Activated T-helper 2 cell treated with anti-CD3 and anti-CD28 coated beads, Interferon-gamma antibody, Interleukin-2, Interleukin-4, amounts not matched to agents 10 μg/mL and 5 μg/mL and 100 μg/mL, durations not matched to agents 14 hours and 24 hours and 36 hours (primary cell): ENCODE data around the gene MPO. TPM values are rescaled to one million over a fixed set of nuclear protein-coding genes. Genes with fewer than 3 reads are reported as not detected.

Source experiments
- DNase-seq: peaks from one replicate; pipeline ENCODE4 v3.0.0; 2021; ENCODE audit warnings: low spot score
- H3K27ac Mint-ChIP-seq: one replicate; pipeline ENCODE4 v1.8.0; 2021; ENCODE audit warnings: mixed read lengths
- H3K27me3 Mint-ChIP-seq: one replicate; pipeline ENCODE4 v1.8.0; 2021; ENCODE audit warnings: low read depth, mixed read lengths
- H3K36me3 Mint-ChIP-seq: one replicate; pipeline ENCODE4 v1.8.0; 2021; ENCODE audit warnings: low read depth, mixed read lengths
- H3K4me1 Mint-ChIP-seq: one replicate; pipeline ENCODE4 v1.8.0; 2021; ENCODE audit warnings: low read depth, mixed read lengths
- H3K4me3 Mint-ChIP-seq: one replicate; pipeline ENCODE4 v1.8.0; 2021; ENCODE audit warnings: low read depth, mild to moderate bottlenecking, moderate library complexity, mixed read lengths
- H3K9me3 Mint-ChIP-seq: one replicate; pipeline ENCODE4 v1.8.0; 2021; ENCODE audit warnings: mixed read lengths
- intact Hi-C: fragments of 100-400 bp; cut with micrococcal nuclease; formaldehyde crosslinking; loops from one replicate; pipeline ENCODE4 v1.15.1; 2023
- total RNA-seq: library from RNA; stranded (reverse); gene quantifications from 2 replicates; pipeline ENCODE4 v1.2.3, GENCODE V29; 2022

Gene MPO
- total RNA-seq, 1 donor from 2014 or later: not detected

- H3K9me3 Mint-ChIP-seq: no peaks in the 10 kb centered on the region
- DNase-seq: no peak
- no peak overlapping the region for H3K27ac Mint-ChIP-seq
- peaks cover 42% of the 10 kb centered on the region for H3K27me3 Mint-ChIP-seq
- intact Hi-C loops: no loop called here
- peaks cover 10% of the 10 kb centered on the region for H3K4me1 Mint-ChIP-seq
- H3K36me3 Mint-ChIP-seq: no peaks in the 10 kb centered on the region
- no peak overlapping the region for H3K4me3 Mint-ChIP-seq
Measured at GRCh38 chr17:58234512-58234911, 46.2 kb downstream of the MPO start.

- H3K9me3 Mint-ChIP-seq: no peaks in the 10 kb centered on the region
- no peak overlapping the region for H3K27ac Mint-ChIP-seq
- intact Hi-C loops: no loop called here
- H3K36me3 Mint-ChIP-seq: no peaks in the 10 kb centered on the region
- DNase-seq: no peak
- H3K4me3 Mint-ChIP-seq: no peak overlapping the region
- H3K27me3 Mint-ChIP-seq: peaks cover 42% of the 10 kb centered on the region
- peaks cover 10% of the 10 kb centered on the region for H3K4me1 Mint-ChIP-seq
Measured at GRCh38 chr17:58233543-58233942, 47.2 kb downstream of the MPO start.

GRCh38 chr17:58232707-58233156, 48.0 kb downstream of the MPO start:
- H3K27me3 Mint-ChIP-seq: peaks cover 46% of the 10 kb centered on the region
- intact Hi-C loops: no loop called here
- peaks cover 10% of the 10 kb centered on the region for H3K4me1 Mint-ChIP-seq
- DNase-seq: no peak
- H3K36me3 Mint-ChIP-seq: no peaks in the 10 kb centered on the region
- H3K9me3 Mint-ChIP-seq: no peaks in the 10 kb centered on the region
- H3K27ac Mint-ChIP-seq: no peak overlapping the region
- no peak overlapping the region for H3K4me3 Mint-ChIP-seq

GRCh38 chr17:58231641-58232040, 49.1 kb downstream of the MPO start:
- Mint-ChIP-seq H3K4me1 (peaks cover 10% of the 10 kb centered on the region), H3K4me3 (no peak overlapping the region)
- intact Hi-C loops: no loop called here

GRCh38 chr17:58229881-58230280, 50.9 kb downstream of the MPO start:
- Mint-ChIP-seq H3K9me3 (no peaks in the 10 kb centered on the region), H3K4me1 (peaks cover 10% of the 10 kb centered on the region), H3K4me3 (no peak overlapping the region), H3K36me3 (no peaks in the 10 kb centered on the region), H3K27ac (no peak overlapping the region), H3K27me3 (peaks cover 30% of the 10 kb centered on the region)
- intact Hi-C loops: no loop called here
- DNase-seq: no peak

More at GRCh38 chr17:58231641-58232040, 49.1 kb downstream of the MPO start:
- no peaks in the 10 kb centered on the region for H3K36me3 Mint-ChIP-seq
- no peaks in the 10 kb centered on the region for H3K9me3 Mint-ChIP-seq
- H3K27ac Mint-ChIP-seq: no peak overlapping the region
- DNase-seq: no peak
- peaks cover 44% of the 10 kb centered on the region for H3K27me3 Mint-ChIP-seq

- H3K9me3 Mint-ChIP-seq: no peaks in the 10 kb centered on the region
- intact Hi-C loops: no loop called here
- H3K27ac Mint-ChIP-seq: no peak overlapping the region
- no peak for DNase-seq
- peaks cover 12% of the 10 kb centered on the region for H3K4me1 Mint-ChIP-seq
- no peak overlapping the region for H3K4me3 Mint-ChIP-seq
- no peaks in the 10 kb centered on the region for H3K36me3 Mint-ChIP-seq
- H3K27me3 Mint-ChIP-seq: peaks cover 25% of the 10 kb centered on the region
Measured at GRCh38 chr17:58229384-58229783, 51.4 kb downstream of the MPO start.

GRCh38 chr17:58228679-58229078, 52.1 kb downstream of the MPO start:
- no peak overlapping the region for H3K27ac Mint-ChIP-seq
- peaks cover 21% of the 10 kb centered on the region for H3K27me3 Mint-ChIP-seq
- DNase-seq: no peak
- H3K4me1 Mint-ChIP-seq: peaks cover 16% of the 10 kb centered on the region
- H3K4me3 Mint-ChIP-seq: no peak overlapping the region
- H3K9me3 Mint-ChIP-seq: no peaks in the 10 kb centered on the region
- H3K36me3 Mint-ChIP-seq: no peaks in the 10 kb centered on the region
- intact Hi-C loops: no loop called here

- H3K36me3 Mint-ChIP-seq: no peaks in the 10 kb centered on the region
- H3K27me3 Mint-ChIP-seq: peaks cover 25% of the 10 kb centered on the region
- no peak overlapping the region for H3K4me3 Mint-ChIP-seq
- no peak overlapping the region for H3K27ac Mint-ChIP-seq
- DNase-seq: no peak
- intact Hi-C loops: no loop called here
- H3K9me3 Mint-ChIP-seq: no peaks in the 10 kb centered on the region
- H3K4me1 Mint-ChIP-seq: peaks cover 15% of the 10 kb centered on the region
Measured at GRCh38 chr17:58227733-58228132, 53.0 kb downstream of the MPO start.

GRCh38 chr17:58224315-58224714, 56.4 kb downstream of the MPO start:
- Mint-ChIP-seq H3K4me3 (no peak overlapping the region), H3K4me1 (peaks cover 10% of the 10 kb centered on the region), H3K9me3 (no peaks in the 10 kb centered on the region), H3K27me3 (peaks cover 20% of the 10 kb centered on the region), H3K27ac (no peak overlapping the region), H3K36me3 (no peaks in the 10 kb centered on the region)
- no peak for DNase-seq
- intact Hi-C loops: no loop called here

Other genes with a start within 250 kb of the MPO start
- 33.3 and 33.6 TPM in 2 replicates for gene DYNLL2, start 197.5 kb downstream of the MPO start, total RNA-seq
- 0.05 and 0.09 TPM in 2 replicates for gene OR4D1, start 132.6 kb downstream of the MPO start, total RNA-seq
- gene OR4D2, start 114.0 kb downstream of the MPO start, total RNA-seq: not detected in 2 replicates
- not detected in 2 replicates for gene EPX, start 88.2 kb downstream of the MPO start, total RNA-seq
- 18.8 and 20.5 TPM in 2 replicates for gene MKS1, start 61.7 kb downstream of the MPO start, total RNA-seq
- not detected in 2 replicates for gene LPO, start 42.4 kb downstream of the MPO start, total RNA-seq
- gene TSPOAP1, start 47.9 kb upstream of the MPO start, total RNA-seq: 21.9 and 22.3 TPM in 2 replicates
- gene SUPT4H1, start 71.3 kb upstream of the MPO start, total RNA-seq: 153 and 160 TPM in 2 replicates
- 20.5 and 23.9 TPM in 2 replicates for gene RNF43, start 136.6 kb upstream of the MPO start, total RNA-seq
- gene HSF5, start 207.5 kb upstream of the MPO start, total RNA-seq: 1.5 and 1.6 TPM in 2 replicates
- gene MTMR4, start 233.7 kb upstream of the MPO start, total RNA-seq: 82.1 and 82.9 TPM in 2 replicates